Measurements from ENCODE around the gene WWOX. TPM values are rescaled to one million over a fixed set of nuclear protein-coding genes. Genes with fewer than 3 reads are reported as not detected.

Gene WWOX
- total and polyA plus RNA-seq, 2 of the 8 experiments (the other 6 are each of a cell fraction or from before 2014, with no cell fraction given), result 5.4 to 16.7 TPM

DNA sequence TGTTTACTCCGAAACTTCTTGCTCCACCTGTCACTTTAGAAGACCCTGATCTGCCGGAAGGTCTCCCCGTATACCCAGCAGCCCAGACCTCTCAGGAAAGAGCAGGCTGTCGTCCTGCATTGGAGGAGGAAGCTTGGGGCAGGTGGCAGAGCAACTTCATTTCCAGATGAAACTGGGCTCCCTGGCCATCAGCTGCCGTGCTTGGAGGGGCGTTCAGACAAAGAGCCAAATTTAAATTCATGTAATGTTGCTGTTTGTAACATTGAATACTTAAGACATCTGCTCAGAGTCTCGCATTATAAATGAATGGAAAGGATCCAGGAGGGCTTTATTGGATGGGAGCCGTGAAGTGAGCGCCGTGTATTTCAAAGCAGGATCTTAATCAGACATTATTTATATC, 872.6 kb downstream of the WWOX start:
- Histone ChIP-seq H3K4me1 (replicated peaks in 1 of 4; ENCODE audit: control insufficient read depth in 3 of 4, insufficient read depth in 4 of 4, low read length in 3 of 4) (peaks cover 0 to 2% (median 0%) of the 10 kb centered on the region in 4 experiments; a peak in 1 of 7 replicates), H2BK120ac (replicated peaks; ENCODE audit: low read depth, low read length) (no peak overlapping the region), H4K5ac (ENCODE audit: insufficient read length, low read depth, low read length) (no peak overlapping the region), H2BK12ac (ENCODE audit: low read depth, low read length) (no peak overlapping the region), H2BK15ac (ENCODE audit: low read length) (no peak overlapping the region), H3K27me3 (replicated peaks in 1 of 4; ENCODE audit: control insufficient read depth in 3 of 4, extremely low read depth in 1 of 4, insufficient read depth in 3 of 4, low read length in 3 of 4) (no peaks in the 10 kb centered on the region), H2AFZ (ENCODE audit: low read length) (no peak overlapping the region), H4K8ac (ENCODE audit: extremely low read depth, insufficient read depth, low read length) (no peak overlapping the region), H4K20me1 (replicated peaks in 1 of 2; ENCODE audit: control insufficient read depth in 1 of 2, insufficient read depth in 2 of 2, low read length in 2 of 2) (no peaks in the 10 kb centered on the region), H3K18ac (ENCODE audit: extremely low read depth, low read length) (no peak overlapping the region), H3K4ac (replicated peaks; ENCODE audit: insufficient read length, low read depth, low read length) (no peak overlapping the region), H3K56ac (replicated peaks; ENCODE audit: insufficient read length, low read depth, low read length) (no peak overlapping the region), H3K23ac (ENCODE audit: insufficient read length) (no peak overlapping the region), H3K27ac (ENCODE audit: low read depth, low read length) (no peak overlapping the region), H2BK5ac (ENCODE audit: low read depth, low read length) (no peak overlapping the region), H3K9ac (replicated peaks in 1 of 4; ENCODE audit: extremely low read depth in 1 of 4, low read depth in 3 of 4, low read length in 3 of 4) (no peak overlapping the region), H3K23me2 (ENCODE audit: low read depth, low read length) (no peaks in the 10 kb centered on the region), H3K14ac (ENCODE audit: insufficient read length) (no peak overlapping the region), H3K9me3 (ENCODE audit: insufficient read depth in 2 of 2, low read depth in 1 of 2, low read length in 1 of 2) (no peaks in the 10 kb centered on the region), H3K36me3 (ENCODE audit: control insufficient read depth in 2 of 4, insufficient read depth in 4 of 4, low read length in 3 of 4) (no peaks in the 10 kb centered on the region), H3K4me3 (ENCODE audit: extremely low read depth in 1 of 4, insufficient read depth in 2 of 4, low read depth in 3 of 4, low read length in 4 of 4) (no peak overlapping the region), H3K79me1 (ENCODE audit: low read depth, low read length) (no peaks in the 10 kb centered on the region), H2AK5ac (ENCODE audit: low read depth, low read length) (no peak overlapping the region), H3K4me2 (ENCODE audit: insufficient read depth in 1 of 2, low read depth in 2 of 2, low read length in 2 of 2) (no peak overlapping the region), H2BK20ac (ENCODE audit: low read length) (no peak overlapping the region), H4K91ac (replicated peaks; ENCODE audit: insufficient read length, low read length) (no peak overlapping the region), H3K79me2 (ENCODE audit: control insufficient read depth in 1 of 2, insufficient read depth in 2 of 2, low read length in 2 of 2) (no peaks in the 10 kb centered on the region)
- DNase-seq (ENCODE audit: low read depth in 1 of 2, low spot score in 2 of 2), result no peak
- ChIA-PET CTCF (ENCODE audit: partially characterized antibody) (interaction anchor here (1.3 kb wide), 1 partner anchor 74 kb away, joined by 3 read pairs; no protein-coding TSS in a partner anchor), POLR2A (ENCODE audit: partially characterized antibody) (no interaction called here)
- 90% methylated on average over 10 of the region's 10 CpGs; no CpG with 5 or more reads in 1 of the 2 experiments for WGBS, 2 experiments (ENCODE audit: extremely low coverage in 1 of 2, insufficient coverage in 1 of 2, insufficient read length in 1 of 2, insufficient replicate concordance in 2 of 2, low coverage in 1 of 2, low lambda C conversion rate in 2 of 2, missing lambda C conversion rate in 1 of 2)
- no peak for FAIRE-seq
- TF ChIP-seq ASH2L (IDR thresholded peaks at IDR 0.05; ENCODE audit: low read length) (no peak), NRF1 (IDR thresholded peaks at IDR 0.05; ENCODE audit: low read depth, low read length) (no peak), BCL11A (IDR thresholded peaks at IDR 0.05; ENCODE audit: low read depth in 2 of 2, low read length in 2 of 2) (no peak), KDM4A (IDR thresholded peaks at IDR 0.05; ENCODE audit: low read depth, low read length, severe bottlenecking) (no peak), TAF1 (IDR thresholded peaks at IDR 0.05; ENCODE audit: low read depth, low read length) (no peak), BACH1 (IDR thresholded peaks at IDR 0.05; ENCODE audit: low read length) (no peak)

Data from H1 (cell line).